Stimulated activated CD4-positive, alpha-beta T cell treated with anti-CD3 and anti-CD28 coated beads, TNF-alpha, amount 100 ng/mL, for 1 hour (primary cell): ENCODE data around the gene SLC24A2.

Source experiments
- DNase-seq, 3 donors: peaks; one replicate each; pipeline ENCODE4 v3.0.0-alpha.2; 2020; ENCODE audit warnings: low read depth in 3 of 3, low spot score in 1 of 3

SLC24A2 gene

GRCh38 chr9:19759066-19759465 is 29.8 kb downstream of the SLC24A2 start:
- no peak for DNase-seq

- DNase-seq, result no peak
Observed at GRCh38 chr9:19757745-19758144, 31.1 kb downstream of the SLC24A2 start.

GRCh38 chr9:19754921-19755320 is 33.9 kb downstream of the SLC24A2 start:
- no peak for DNase-seq

- no peak for DNase-seq
Observed at GRCh38 chr9:19748278-19749126, 40.3 kb downstream of the SLC24A2 start.

GRCh38 chr9:19746223-19746622 is 42.6 kb downstream of the SLC24A2 start:
- no peak for DNase-seq

- DNase-seq, result no peak
Observed at GRCh38 chr9:19741178-19741577, 47.7 kb downstream of the SLC24A2 start.
